Measurements from ENCODE around the gene HEXIM2.

HEXIM2 gene

DNA sequence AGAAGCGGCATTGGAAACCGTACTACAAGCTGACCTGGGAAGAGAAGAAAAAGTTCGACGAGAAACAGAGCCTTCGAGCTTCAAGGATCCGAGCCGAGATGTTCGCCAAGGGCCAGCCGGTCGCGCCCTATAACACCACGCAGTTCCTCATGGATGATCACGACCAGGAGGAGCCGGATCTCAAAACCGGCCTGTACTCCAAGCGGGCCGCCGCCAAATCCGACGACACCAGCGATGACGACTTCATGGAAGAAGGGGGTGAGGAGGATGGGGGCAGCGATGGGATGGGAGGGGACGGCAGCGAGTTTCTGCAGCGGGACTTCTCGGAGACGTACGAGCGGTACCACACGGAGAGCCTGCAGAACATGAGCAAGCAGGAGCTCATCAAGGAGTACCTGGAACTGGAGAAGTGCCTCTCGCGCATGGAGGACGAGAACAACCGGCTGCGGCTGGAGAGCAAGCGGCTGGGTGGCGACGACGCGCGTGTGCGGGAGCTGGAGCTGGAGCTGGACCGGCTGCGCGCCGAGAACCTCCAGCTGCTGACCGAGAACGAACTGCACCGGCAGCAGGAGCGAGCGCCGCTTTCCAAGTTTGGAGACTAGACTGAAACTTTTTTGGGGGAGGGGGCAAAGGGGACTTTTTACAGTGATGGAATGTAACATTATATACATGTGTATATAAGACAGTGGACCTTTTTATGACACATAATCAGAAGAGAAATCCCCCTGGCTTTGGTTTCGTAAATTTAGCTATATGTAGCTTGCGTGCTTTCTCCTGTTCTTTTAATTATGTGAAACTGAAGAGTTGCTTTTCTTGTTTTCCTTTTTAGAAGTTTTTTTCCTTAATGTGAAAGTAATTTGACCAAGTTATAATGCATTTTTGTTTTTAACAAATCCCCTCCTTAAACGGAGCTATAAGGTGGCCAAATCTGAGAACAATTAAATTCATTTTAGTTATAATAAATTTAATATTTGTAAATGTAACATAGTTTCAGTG, 11.7 kb upstream of the HEXIM2 start:
- peak overlapping the region; percentile 77 for H3K4me2 ChIP-seq (ENCODE audit: low read depth, low read length, poor library complexity, severe bottlenecking)
- peak overlapping the region; percentile 58 for H3K9ac ChIP-seq (ENCODE audit: low read length)
- H3K36me3 ChIP-seq (ENCODE audit: low read length) = no peaks in the 10 kb centered on the region
- peaks cover 19% of the 10 kb centered on the region for H3F3A ChIP-seq (ENCODE audit: insufficient read depth)
- no peaks in the 10 kb centered on the region for H3K9me2 ChIP-seq (replicated peaks; ENCODE audit: insufficient read depth, low read length)
- H2AFZ ChIP-seq (ENCODE audit: low read depth, low read length, severe bottlenecking) = no peak overlapping the region
- no peaks in the 10 kb centered on the region for H3K27me3 ChIP-seq (ENCODE audit: low read length)
- peaks cover 10% of the 10 kb centered on the region; the same call in 1 of the 2 replicates for H4K20me1 ChIP-seq (ENCODE audit: low read depth, low read length)
- TF ChIP-seq, protein P1, sequence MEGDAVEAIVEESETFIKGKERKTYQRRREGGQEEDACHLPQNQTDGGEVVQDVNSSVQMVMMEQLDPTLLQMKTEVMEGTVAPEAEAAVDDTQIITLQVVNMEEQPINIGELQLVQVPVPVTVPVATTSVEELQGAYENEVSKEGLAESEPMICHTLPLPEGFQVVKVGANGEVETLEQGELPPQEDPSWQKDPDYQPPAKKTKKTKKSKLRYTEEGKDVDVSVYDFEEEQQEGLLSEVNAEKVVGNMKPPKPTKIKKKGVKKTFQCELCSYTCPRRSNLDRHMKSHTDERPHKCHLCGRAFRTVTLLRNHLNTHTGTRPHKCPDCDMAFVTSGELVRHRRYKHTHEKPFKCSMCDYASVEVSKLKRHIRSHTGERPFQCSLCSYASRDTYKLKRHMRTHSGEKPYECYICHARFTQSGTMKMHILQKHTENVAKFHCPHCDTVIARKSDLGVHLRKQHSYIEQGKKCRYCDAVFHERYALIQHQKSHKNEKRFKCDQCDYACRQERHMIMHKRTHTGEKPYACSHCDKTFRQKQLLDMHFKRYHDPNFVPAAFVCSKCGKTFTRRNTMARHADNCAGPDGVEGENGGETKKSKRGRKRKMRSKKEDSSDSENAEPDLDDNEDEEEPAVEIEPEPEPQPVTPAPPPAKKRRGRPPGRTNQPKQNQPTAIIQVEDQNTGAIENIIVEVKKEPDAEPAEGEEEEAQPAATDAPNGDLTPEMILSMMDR (IDR thresholded peaks at IDR 0.05; ENCODE audit: insufficient read depth, low read length, poor library complexity, severe bottlenecking) = no peak
- no peak for TF ChIP-seq EZH2phosphoT487 (conservative IDR thresholded peaks at IDR 0.05; ENCODE audit: low read length)
- no peak overlapping the region for H3K27ac ChIP-seq (ENCODE audit: low read depth, low read length)
- no peaks in the 10 kb centered on the region for H3K79me2 ChIP-seq (ENCODE audit: insufficient read depth, low read length)
- peak overlapping the region; percentile 70 for H3K4me3 ChIP-seq (ENCODE audit: insufficient read depth, low read length, poor library complexity, severe bottlenecking)
- H3K9me3 ChIP-seq (ENCODE audit: insufficient read depth, low read length) = no peaks in the 10 kb centered on the region

DNA sequence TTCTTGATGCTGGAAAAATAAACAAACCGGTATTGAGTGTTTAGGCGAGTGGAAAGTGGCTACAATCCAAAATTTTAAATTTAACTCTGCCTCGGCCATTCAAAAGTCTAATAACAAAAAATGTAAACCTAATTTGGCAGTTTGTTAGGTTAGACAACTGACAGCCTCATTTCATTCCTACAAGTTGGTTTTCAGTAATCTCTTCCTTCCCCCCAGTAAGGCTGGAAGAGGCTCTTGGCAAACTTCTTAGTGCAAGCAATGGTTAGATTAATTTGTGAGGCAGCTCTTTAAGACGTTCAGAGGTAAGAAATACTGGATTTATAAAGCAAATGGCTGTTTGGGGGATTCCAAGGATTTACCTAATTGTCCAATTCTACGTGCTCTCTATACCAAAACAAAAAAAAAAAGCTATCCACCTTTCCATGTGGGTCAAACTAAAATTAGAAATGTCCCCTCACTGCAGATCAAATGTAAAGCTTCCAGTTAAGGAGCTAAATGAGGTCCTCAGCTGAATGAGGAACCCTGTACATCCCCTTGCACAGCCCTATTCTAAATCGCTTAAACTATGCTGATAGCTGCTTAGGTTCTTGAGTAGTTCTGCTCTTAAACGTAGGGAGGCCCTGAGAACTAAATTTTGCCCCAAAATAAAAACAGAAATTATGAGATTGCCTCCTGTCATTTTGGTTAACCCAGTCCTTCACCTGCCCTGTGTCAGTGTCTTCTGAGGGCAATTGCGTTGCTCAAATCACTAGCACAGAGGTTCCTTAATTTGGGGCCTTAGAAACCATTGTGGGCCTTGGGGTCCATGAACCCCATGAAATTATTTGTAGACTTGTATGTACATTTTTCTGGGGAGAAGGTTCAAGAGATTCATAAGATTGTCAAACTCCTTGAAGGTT, 10.5 kb upstream of the HEXIM2 start:
- no peak for TF ChIP-seq EZH2phosphoT487 (conservative IDR thresholded peaks at IDR 0.05; ENCODE audit: low read length)
- TF ChIP-seq, protein P1 (IDR thresholded peaks at IDR 0.05; ENCODE audit: insufficient read depth, low read length, poor library complexity, severe bottlenecking) = no peak
- H3K36me3 ChIP-seq (ENCODE audit: low read length) = no peaks in the 10 kb centered on the region
- no peaks in the 10 kb centered on the region for H3K79me2 ChIP-seq (ENCODE audit: insufficient read depth, low read length)
- H3K4me2 ChIP-seq (ENCODE audit: low read depth, low read length, poor library complexity, severe bottlenecking) = peak overlapping the region; percentile 77
- no peaks in the 10 kb centered on the region for H3K9me2 ChIP-seq (replicated peaks; ENCODE audit: insufficient read depth, low read length)
- no peaks in the 10 kb centered on the region for H3K27me3 ChIP-seq (ENCODE audit: low read length)
- H3K9ac ChIP-seq (ENCODE audit: low read length) = 0 out of 2 replicates have a peak overlapping the region, but pooled peaks have one; percentile 1
- H4K20me1 ChIP-seq (ENCODE audit: low read depth, low read length) = peaks cover 10% of the 10 kb centered on the region; the same call in 1 of the 2 replicates
- H2AFZ ChIP-seq (ENCODE audit: low read depth, low read length, severe bottlenecking) = no peak overlapping the region
- peak overlapping the region; percentile 11 for H3K27ac ChIP-seq (ENCODE audit: low read depth, low read length)
- peaks cover 19% of the 10 kb centered on the region for H3F3A ChIP-seq (ENCODE audit: insufficient read depth)
- peak overlapping the region; percentile 17 for H3K4me3 ChIP-seq (ENCODE audit: insufficient read depth, low read length, poor library complexity, severe bottlenecking)
- H3K9me3 ChIP-seq (ENCODE audit: insufficient read depth, low read length) = no peaks in the 10 kb centered on the region

GRCh38 chr17:45155029-45155428, 6.6 kb upstream of the HEXIM2 start:
- H3K27ac ChIP-seq (ENCODE audit: low read depth, low read length) = no peak overlapping the region
- peaks cover 5% of the 10 kb centered on the region for H3K79me2 ChIP-seq (ENCODE audit: insufficient read depth, low read length)
- H3K9me3 ChIP-seq (ENCODE audit: insufficient read depth, low read length) = no peaks in the 10 kb centered on the region

More at GRCh38 chr17:45155029-45155428, 6.6 kb upstream of the HEXIM2 start:
- Histone ChIP-seq H3K9ac (ENCODE audit: low read length) (no peak overlapping the region), H2AFZ (ENCODE audit: low read depth, low read length, severe bottlenecking) (no peak overlapping the region), H3K36me3 (ENCODE audit: low read length) (no peaks in the 10 kb centered on the region), H4K20me1 (ENCODE audit: low read depth, low read length) (peaks cover 10% of the 10 kb centered on the region; the same call in 1 of the 2 replicates), H3K9me2 (replicated peaks; ENCODE audit: insufficient read depth, low read length) (no peaks in the 10 kb centered on the region), H3F3A (ENCODE audit: insufficient read depth) (peaks cover 28% of the 10 kb centered on the region), H3K27me3 (ENCODE audit: low read length) (no peaks in the 10 kb centered on the region), H3K4me3 (ENCODE audit: insufficient read depth, low read length, poor library complexity, severe bottlenecking) (no peak overlapping the region), H3K4me2 (ENCODE audit: low read depth, low read length, poor library complexity, severe bottlenecking) (no peak overlapping the region)
- no peak for TF ChIP-seq EZH2phosphoT487 (conservative IDR thresholded peaks at IDR 0.05; ENCODE audit: low read length)
- TF ChIP-seq, protein P1 (IDR thresholded peaks at IDR 0.05; ENCODE audit: insufficient read depth, low read length, poor library complexity, severe bottlenecking) = no peak
